ENCODE measurements around the gene WSB1.
A peak's percentile ranks its signal among the peaks of the same experiment; 100 is the strongest.

WSB1 gene

DNA sequence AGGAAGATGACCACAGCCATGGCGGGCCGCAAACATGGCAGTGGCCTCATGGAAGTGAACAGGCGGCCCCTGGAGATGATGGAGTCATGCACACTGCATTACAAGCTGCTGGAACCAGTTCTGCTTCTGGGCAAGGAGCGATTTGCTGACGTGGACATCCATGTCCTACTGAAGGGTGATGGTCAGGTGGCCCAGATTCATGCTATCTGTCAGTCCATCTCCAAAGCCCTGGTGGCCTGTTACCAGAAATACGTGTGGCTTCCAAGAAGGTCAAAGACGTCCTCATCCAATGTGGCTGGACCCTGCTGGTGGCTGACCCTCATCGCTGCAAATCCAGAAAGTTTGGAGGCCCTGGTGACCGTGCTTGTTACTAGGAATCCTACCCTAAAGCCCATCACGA, 13.4 kb upstream of the WSB1 start:
- DNase-seq: no peak

DNA sequence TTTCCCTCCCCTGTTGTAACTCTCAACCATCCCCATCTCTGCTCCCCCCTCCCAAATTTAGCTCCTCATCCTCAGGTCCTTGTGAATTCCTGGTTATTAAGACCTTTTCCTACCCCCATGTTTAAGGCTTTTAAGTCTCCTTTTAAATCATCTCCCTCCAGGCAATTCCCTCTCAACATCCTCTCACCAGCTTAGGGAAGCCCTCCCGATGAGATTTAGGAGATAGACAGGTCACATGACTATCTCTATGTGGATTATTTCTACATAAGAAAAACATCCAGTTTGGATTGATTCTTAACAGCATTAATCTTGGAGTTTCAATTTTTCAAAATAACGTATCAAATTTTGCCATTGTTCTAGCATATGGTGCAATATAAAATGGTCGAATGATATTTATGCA, 12.5 kb upstream of the WSB1 start:
- DNase-seq: no peak

DNA sequence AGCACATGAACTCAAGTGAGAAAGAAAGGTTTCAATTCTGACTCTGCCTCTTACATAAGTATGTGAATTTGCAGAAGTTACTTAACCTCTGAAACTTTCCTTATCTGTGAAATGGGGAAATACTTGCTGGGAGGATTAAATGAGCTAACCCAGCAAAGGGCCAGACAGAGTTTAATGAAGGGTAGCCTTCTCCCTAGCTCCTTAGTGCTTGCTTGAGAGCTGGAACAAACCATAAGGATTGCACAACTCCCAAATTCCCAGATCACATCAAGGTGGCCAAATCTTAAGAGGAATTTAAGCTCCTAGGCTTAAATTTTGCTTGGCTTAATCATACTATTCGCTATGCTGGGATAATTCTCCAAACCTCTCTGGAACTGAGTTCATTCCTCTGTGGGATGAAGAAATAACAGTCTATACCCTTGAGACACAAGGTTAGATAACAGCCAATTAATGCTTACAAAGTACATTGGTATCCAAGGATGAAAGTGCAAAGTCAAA, 11.8 kb upstream of the WSB1 start:
- DNase-seq: peak; percentile 12

DNA sequence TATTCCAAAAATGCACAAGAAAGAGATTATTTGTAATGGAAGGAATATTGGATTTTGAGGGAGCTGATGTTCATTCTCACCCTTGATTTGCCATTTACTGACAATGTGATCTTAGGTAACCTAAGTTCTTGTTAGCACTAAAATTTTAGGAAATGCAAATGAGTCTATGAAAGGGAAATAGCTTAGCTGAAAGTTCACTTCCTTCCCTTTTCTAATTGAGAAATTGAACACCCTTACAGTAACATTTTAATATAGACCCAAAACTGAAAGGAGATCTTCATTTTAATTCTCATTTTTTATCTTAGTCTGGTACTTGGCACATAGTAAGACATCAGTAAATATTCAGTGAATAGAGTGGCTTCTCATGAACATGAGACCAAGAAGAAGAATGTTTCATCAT, 10.9 kb upstream of the WSB1 start:
- no peak for DNase-seq

DNA sequence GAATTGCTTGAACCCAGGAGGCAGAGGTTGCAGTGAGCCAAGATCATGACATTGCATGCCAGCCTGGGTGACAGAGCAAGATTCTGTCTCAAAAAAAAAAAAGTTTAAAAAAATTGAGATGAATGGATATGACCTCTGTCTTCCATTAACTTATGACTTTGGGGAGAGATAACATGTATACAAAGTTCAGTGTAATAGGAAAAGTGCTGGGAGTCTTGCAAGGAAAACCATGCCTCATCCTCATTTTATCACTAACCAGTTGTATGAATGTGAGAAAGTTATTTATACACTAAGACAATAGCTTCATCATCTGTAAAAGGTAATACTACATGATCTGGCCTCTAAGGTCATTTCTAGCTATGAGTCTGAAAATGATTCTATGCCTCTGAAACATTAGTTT, 10.2 kb upstream of the WSB1 start:
- no peak for DNase-seq

DNA sequence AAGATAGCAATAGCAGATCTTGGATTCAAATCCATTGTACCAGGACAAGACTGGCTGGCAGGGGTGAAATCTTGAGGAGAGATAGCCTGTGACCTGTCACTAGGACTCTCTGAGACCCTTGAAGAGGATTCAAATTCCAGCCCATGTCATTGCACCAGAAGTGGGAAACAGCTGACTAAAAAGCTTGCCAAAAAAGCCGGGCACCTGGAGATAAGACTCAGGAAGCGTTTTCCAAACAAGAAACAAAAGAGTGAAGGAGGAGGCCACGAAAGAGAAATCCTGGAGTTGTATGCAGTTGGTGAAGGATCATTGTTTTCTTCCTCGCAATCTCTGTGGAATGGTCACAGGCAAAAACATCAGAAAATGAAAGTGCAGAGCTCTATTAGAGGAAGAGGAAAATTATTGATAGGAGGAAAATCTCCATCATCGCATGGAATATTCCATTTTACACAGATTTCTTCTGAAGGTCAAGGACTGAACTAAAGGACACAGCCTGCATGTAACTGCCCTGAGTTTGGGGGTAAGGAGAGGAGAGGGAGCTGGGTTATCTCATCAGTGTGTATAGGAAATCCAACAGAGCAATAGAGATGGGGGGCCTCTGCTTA, 9.0 kb upstream of the WSB1 start:
- no peak for DNase-seq

DNA sequence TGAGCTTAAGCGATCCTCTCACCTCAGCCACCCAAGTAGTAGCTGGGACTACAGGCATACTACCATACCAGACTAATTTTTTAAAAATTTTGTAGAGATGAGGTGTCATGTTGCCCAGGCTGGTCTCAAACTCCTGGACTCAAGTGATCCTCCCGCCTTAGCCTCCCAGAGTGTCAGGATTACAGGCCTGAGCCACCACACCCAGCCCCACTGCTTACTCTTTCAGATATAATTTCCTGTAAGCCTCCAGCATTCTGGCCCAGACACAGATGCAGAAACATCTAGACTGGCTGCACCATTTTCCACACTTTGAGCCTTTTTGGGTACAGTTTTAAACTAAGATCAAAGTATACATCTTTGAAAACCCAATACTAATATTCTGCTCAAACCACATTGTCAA, 8.4 kb upstream of the WSB1 start:
- no peak for DNase-seq

DNA sequence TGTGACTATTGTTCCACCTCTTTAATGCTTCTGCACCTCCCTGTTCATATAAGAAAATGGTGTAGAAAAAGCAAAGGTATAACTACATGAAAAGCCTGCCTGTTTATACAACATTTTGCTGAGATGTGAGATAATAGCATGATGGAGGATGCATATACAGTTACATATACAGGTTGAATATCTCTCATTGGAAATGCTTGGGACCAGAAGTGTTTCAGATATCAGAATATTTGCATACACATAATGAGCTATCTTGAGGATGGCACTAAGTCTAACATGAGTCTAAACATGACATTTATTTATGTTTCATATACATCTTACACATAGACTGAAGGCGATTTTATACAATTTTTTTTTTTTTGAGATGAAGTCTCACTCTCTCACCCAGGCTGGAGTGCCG, 5.7 kb upstream of the WSB1 start:
- DNase-seq: no peak

DNA sequence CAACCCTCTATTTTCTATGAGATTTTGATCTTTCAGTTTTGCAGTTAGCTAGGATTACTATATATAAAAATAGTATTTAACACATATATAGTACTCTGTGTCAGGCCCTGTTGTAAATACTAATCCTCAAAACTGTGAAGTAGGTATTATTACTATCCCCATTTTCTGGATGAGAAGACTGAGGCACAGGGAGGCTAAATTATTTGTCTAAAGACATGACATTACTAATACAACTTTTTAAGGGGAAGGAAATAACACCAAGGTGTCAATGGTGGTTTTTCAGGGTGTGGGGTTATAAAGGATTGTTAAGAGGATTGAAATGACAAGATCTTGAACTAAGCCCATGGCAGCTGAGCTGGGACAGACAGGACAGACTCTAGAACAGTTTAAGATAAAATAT, 4.1 kb upstream of the WSB1 start:
- no peak for DNase-seq

DNA sequence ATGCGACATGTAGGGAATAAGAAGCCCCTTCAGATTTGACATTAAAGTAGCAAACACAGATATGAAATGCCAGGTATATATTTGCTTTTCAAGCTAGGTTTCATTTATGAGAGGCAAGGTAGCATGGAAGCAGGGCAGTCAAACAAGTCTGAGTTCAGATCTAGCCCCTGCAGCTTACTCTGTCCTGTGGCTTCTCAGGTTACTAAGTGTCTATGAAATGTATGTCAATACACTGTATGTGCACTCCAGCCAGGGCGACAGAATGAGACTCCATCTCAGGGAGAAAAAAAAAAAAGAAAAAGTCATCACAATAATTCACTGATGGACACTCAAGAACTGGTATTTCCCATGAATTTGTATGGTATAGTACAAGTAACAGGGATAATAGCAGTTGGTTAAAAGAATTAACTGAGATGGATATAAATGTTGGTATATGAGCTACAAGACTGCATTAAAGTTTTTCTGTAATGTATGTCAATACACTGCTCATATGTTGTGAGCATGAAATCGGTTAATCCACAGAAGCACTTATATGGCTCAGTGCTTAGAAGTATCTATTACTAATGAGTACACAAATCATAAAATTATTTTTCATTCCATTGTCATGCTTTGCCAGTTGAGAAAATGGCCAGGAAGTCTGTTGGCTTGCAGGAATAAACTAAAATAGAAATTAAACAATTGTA, 2.9 kb upstream of the WSB1 start:
- no peak for DNase-seq

DNA sequence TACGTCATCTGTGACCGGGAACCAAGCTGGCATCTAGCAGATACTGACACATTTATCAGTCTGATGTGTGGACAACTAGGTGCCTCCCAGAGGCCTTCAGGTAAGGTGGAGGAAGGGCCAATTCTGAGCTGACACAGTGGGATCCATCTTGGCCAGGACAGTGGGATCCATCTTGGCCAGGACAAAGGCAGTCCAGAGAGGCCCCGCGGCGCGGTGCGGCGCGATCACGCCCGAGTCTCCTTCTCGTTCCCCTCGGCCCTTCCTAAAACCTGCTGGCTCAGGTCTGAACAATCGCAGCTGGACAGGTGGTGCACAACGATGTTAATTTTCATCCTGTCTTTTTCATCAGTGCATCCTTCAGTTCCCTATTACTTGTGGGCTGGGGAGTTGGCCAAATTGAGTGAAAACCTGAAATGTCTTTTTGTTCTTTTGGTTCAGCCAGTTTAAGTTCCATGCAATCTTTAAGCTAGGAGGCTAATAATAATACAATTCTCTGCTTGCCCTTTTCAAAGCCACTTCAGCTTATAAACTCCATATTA, 486 bp upstream of the WSB1 start:
- no peak for DNase-seq

DNA sequence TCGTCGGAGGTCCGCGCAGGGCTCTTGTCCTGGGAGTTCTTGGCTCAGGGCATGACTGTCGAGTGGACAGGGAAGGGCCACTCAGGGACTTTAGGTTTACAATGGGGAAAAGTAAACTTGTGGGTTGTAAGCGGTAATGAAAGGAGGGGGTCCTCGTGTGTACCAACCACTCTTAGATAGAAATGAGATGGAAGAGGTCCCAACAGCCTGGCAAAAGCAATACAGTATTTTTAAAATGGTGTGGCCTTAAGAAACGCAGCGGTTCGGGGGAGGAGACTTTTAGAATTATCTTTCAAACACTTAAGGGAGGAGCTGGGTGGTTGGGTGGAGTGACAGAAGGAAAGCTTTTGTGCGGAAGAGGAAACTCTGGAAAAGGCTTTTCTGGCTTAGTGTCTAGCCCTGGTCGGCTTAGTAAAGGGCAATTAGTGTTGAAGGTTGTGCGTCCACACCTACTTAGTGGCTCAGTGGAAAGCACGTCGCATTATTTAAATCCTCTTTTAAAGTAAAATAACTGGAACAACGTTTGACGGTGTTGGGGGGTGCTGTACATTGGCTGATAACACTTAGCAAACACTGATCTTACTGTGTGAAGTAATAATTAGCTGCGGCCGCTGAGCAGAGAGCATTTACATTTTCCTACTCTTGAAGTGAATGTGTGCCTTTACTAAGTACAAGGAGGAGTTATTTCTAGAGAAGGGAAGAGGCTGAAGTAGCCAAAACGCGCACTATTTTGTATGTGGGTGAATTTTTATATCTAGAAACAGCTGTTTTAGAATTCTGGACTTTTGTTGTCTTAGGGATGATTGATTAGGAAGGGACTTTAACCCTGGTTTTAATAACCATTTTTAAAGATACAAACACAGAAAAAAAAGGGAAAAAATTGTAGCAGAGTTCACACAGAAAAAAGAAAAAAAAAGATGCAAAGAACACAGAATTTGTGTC, 1.0 kb downstream of the WSB1 start:
- peak; percentile 82 for DNase-seq

DNA sequence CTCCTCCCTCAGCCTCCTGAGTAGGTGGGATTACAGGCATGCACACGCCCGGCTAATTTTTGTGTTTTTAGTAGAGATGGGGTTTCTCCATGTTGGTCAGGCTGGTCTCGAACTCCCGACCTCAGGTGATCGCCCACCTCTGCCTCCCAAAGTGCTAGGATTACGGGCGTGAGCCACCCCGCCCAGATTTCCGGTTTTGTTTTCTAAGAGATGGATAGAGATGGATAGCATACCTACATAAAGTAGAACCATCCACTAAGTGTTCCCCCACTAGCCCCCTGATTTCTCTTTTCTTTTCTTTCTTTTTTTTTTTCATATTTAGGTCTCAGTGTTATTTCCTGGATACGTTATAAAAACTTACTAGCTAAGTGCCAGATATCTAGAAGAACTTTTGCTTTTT, 2.0 kb downstream of the WSB1 start:
- peak; percentile 17 for DNase-seq

DNA sequence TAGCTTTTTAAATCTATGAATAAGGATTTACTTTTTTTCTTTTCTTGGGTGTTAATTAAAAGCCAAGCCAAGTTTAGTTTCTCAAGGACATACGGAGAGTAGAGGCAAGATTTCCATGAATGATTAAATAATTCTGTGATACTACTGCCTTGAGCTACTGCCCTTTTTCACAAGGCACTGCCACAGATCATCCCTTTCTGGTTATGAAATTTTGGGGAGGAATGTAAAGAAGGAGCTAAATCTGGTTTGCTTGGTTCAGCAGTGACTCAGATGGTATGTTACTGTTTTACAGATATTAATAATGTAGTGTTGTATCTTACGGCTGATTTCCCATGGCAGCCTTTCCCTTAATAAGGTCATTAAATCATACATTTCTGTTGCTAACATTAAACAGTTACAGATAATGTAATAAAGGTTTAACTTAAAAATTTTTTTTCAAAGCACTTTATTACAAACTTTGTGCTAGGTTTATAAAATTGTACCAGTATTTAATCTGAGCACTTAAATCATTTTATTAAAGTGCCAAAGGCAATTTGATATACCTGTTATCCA, 2.6 kb downstream of the WSB1 start:
- DNase-seq: peak; percentile 79

DNA sequence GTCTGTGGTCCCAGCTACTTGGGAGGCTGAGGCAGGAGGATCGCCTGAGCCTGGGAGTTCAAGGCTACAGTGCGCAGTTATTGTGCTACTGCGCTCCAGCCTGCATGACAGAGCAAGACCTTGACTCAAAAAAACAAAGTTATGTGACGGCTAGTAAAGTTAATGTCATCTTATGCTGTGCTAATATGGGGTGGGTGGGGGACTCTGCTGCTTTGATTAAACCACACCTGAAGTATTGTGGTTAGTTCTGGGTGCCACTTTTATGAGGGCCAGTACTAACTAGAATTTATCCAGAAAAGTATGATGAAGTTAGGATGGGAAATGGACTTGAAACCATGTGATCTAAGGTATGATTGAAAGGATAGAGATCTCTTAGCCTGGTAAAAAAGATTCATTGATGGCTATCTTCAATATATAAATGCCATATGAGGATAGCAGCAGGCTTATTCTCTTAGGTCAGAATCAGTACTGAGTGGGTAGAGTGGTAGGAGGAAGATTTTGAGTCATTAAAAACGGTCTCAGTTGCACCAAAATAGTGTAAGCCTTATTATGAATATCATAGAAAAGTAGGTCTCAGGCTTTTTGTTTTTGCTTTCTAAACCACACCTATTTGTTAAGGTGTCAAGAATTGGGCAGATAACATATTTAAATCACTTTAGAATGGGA, 5.6 kb downstream of the WSB1 start:
- DNase-seq: no peak

DNA sequence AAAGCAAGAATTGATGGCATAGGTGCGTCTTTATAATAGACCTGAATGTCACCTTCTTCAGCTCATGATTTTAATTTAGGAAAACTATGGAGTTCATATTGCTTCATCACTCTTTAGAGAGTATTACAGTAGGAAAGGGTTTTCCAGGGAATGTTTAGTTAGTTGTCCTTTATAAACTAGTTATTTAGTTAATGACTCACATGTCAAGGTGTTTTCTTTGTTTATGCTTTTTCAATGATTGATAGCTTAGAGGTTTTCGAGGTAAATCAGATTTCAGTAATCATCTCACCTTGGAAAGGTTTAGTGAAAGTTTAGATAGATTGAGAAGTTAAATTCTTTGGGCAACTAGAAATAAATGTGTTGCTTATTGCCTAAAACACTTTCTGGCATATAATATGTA, 9.8 kb downstream of the WSB1 start:
- DNase-seq: no peak

DNA sequence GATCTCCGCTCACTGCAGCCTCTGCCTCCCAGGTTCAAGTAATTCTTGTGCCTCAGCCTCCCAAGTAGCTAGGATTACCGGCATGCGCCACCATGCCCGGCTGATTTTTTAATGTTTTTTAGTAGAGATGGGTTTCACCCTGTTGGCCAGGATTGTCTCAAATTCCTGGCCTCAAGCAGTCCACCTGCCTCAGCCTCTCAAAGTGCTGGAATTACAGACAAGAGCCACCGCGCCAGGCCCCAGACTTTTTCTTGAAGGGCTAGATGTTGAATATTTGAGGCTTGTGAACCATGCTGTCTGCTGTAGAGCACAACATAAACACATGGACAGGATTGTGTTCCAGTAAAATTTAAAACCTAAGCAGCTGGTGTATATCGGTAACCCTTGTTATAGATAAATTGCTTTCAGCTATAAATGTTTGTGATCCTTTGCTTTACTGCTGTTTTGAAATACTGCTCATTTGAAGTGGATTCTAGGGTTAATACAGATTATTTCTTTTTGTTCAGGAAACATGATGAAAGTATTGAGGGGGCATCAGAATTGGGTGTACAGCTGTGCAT, 12.4 kb downstream of the WSB1 start:
- no peak for DNase-seq

DNA sequence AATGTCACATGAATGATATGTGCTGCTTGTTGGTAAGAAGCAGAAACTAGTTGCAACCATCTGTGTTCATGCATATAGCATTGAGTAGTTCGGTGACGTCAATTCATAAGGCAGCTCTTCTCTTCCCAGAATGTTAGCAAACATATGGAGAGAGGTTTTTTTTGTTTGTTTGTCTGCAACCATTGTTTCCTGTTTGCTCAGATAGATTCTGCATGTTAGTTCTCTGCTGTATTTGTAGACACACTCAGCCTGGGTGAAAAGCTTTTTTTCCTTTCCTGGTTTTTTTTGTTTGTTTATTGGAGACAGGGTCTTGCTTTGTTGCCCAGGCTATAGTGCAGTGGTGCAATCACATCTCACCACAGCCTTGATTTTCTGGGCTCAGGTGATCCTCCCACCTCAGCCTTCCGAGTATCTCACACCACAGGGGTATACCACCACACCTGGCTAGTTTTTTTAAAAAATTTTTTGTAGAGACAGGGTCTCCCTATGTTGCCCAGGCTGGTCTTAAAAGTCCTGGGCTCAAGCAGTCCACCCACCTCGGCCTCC, 16.7 kb downstream of the WSB1 start:
- no peak for DNase-seq

DNA sequence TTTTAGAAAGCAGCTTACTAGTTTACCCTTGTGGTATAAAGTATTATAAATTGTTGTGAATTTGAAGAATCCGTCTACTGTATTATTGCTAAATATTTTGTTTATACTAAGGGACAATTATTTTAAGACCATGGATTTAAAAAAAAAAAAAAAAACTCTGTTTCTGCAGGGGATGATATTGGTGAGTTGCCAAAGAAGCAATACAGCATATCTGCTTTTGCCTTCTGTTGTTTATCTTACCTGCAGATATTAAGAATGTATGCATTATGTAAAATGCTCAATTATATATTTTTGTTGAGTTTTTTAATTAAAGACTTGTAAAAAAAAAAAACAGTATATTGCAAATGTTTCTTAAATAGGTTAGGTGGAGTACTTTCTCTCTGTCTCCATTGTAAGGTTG, 19.4 kb downstream of the WSB1 start:
- DNase-seq: no peak

DNA sequence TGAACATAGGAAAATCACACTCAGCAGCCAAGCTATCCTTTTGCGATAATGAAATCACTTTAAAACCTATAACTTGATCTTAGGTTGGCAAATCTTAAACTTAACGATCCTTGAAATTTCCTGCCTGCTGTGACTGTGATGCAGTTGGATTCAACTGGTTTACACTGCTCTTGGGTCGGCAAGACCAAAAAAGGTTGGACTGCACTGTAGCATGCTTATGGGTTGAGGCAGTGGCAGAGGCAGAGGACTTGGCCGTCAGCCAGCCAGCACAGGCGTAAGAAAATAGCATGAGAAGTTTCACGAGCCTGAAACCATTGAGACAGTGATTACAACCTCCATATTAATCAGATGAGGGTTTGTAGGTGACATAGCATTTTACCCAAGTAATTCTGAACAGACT, 21.4 kb downstream of the WSB1 start:
- DNase-seq: peak; percentile 70

DNA sequence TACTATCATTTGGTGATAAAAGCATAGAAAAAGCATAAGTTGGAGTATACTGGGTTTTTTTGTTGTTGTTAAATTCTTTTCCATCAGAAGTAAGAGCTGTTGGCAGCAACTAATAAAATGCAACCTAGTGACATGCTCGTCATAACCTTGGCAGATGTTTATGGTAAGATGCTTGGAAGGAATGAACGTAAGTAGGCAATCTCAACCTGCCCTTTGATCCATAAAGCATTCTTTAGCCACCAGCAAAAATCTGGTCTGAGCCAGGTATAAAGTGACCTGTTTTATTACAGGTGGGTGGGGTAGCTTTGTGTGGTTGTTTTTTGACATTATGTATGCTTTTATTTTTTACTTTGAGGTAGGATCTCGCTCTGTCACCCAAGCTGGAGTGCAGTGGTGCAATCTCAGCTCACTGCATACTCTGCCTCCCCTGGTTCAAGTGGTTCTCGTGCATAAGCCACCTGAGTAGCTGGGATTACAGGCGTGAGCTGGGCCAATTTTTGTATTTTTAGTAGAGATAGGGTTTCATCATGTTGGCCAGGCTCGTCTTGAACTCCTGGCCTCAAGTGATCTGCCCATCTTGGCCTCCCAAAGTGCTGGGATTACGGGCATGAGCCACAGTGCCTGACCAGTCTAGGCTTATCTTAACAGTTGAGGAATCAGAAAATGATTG, 22.0 kb downstream of the WSB1 start:
- DNase-seq: no peak
